PC-9 (cell line): ENCODE results near the gene FLYWCH1. TPM values are rescaled to one million over a fixed set of nuclear protein-coding genes. Genes with fewer than 3 reads are reported as not detected.
"Not testable (repeated sequence)": the region's sequence is repeated elsewhere in the genome, so short reads cannot be mapped to it uniquely, and the experiment has no call there.

Source experiments
- BruUV-seq: library from RNA; stranded (reverse); fragments of 400-500 nt; replicated peaks from 2 replicates; lab custom pipeline; 2021; lab: Mats Ljungman, UMichigan
- CTCF ChIA-PET: fragments of 300-600 bp; sonication (Branson Sonifier 250); formaldehyde crosslinking; loops from one replicate; lab custom pipeline; 2022; ENCODE audit warnings: antibody characterized with exemption; lab: Charles Lee
- POLR2A ChIA-PET: fragments of 300-600 bp; sonication (Branson Sonifier 250); formaldehyde crosslinking; loops from one replicate; lab custom pipeline; 2022; ENCODE audit warnings: antibody characterized with exemption; ENCODE audit not compliant: unreplicated experiment; lab: Charles Lee
- DNase-seq, 2 experiments: peaks; one replicate each; pipeline versions ENCODE4 v3.0.0 to v3.0.0-alpha.2; 2015 to 2022; ENCODE audit warnings: mixed read lengths in 1 of 2
- H2AFZ ChIP-seq: fragments of 200-600 bp; sonication (generic); 2 replicates; pipeline ENCODE4 v1.8.1; 2017; ENCODE audit warnings: antibody characterized with exemption
- H3F3A ChIP-seq: fragments of 200-600 bp; sonication (generic); 2 replicates; pipeline ENCODE4 v1.8.1; 2017; ENCODE audit warnings: antibody characterized with exemption, mild to moderate bottlenecking, low read depth; ENCODE audit not compliant: insufficient read depth
- H3K27ac ChIP-seq: fragments of 200-600 bp; sonication (generic); 2 replicates; pipeline ENCODE4 v1.6.1; 2016; ENCODE audit warnings: mixed run types
- H3K27me3 ChIP-seq: fragments of 200-600 bp; sonication (generic); 2 replicates; pipeline ENCODE4 v1.6.1; 2016; ENCODE audit warnings: low read depth, mixed run types; ENCODE audit not compliant: insufficient read depth
- H3K36me3 ChIP-seq: fragments of 200-600 bp; sonication (generic); 2 replicates; pipeline ENCODE4 v1.6.1; 2016; ENCODE audit warnings: low read depth, mixed run types
- H3K4me1 ChIP-seq: fragments of 200-600 bp; sonication (generic); replicated peaks from 2 replicates; pipeline ENCODE4 v1.6.1; 2016; ENCODE audit warnings: mixed run types; ENCODE audit not compliant: insufficient read depth
- H3K4me2 ChIP-seq: fragments of 200-600 bp; sonication (generic); 2 replicates; pipeline ENCODE4 v1.6.1; 2017; ENCODE audit warnings: mixed run types
- H3K4me3 ChIP-seq: fragments of 200-600 bp; sonication (generic); 2 replicates; pipeline ENCODE4 v1.6.1; 2016; ENCODE audit warnings: mixed run types
- H3K79me2 ChIP-seq: fragments of 200-600 bp; sonication (generic); 2 replicates; pipeline ENCODE4 v1.6.1; 2017; ENCODE audit warnings: low read depth, mixed run types
- H3K9me2 ChIP-seq: fragments of 200-600 bp; sonication (generic); 2 replicates; pipeline ENCODE4 v1.8.1; 2017; ENCODE audit warnings: mild to moderate bottlenecking; ENCODE audit not compliant: insufficient read depth
- H3K9me3 ChIP-seq: fragments of 200-600 bp; sonication (generic); 2 replicates; pipeline ENCODE4 v1.8.1; 2016; ENCODE audit warnings: low read depth; ENCODE audit not compliant: insufficient read depth
- H4K20me1 ChIP-seq: fragments of 200-600 bp; sonication (generic); 2 replicates; pipeline ENCODE4 v1.8.1; 2017; ENCODE audit not compliant: insufficient read depth
- EZH2 ChIP-seq: fragments of 200-600 bp; sonication (generic); IDR thresholded peaks from 2 replicates; pipeline ENCODE4 v1.8.0; 2017; ENCODE audit warnings: antibody characterized with exemption, low read depth
- intact Hi-C: fragments of 100-400 bp; cut with micrococcal nuclease; formaldehyde crosslinking; loops from one replicate; pipeline ENCODE4 v1.10.0; 2022; ENCODE audit not compliant: unreplicated experiment
- total RNA-seq: library from RNA; stranded (reverse); gene quantifications from 2 replicates; pipeline ENCODE4 v1.2.3, GENCODE V29; 2021
- TF ChIP-seq, protein P1 (sequence below): fragments of 200-600 bp; sonication (generic); conservative IDR thresholded peaks from 2 replicates; pipeline ENCODE4 v1.6.1; 2017; ENCODE audit warnings: mixed run types, antibody characterized with exemption, mild to moderate bottlenecking, moderate library complexity

FLYWCH1 gene
- total RNA-seq, 1 experiment from 2014 or later: 79.9 TPM

DNA sequence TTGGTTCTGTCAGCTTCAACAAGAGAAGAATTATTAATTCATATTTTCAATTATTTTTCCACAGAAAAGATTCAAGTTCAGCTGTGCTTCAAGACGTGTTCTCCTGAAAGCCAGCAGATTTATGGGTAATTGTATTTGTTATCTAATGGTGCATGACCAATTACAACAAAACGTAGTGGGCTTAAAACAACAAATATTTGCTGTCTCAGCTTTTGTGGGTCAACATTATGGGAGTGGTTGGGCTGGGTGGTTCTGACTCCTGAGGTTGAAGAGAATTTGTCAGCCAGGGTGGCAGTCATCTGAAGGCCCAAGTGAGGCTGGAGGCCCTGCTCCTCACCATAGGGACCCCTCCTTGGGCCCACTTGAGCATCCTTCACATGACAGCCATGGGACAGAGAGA, 28.2 kb downstream of the FLYWCH1 start:
- H3F3A ChIP-seq: no peaks in the 10 kb centered on the region
- no peak for DNase-seq
- H3K9me3 ChIP-seq: no peaks in the 10 kb centered on the region
- H3K4me1 ChIP-seq: no peaks in the 10 kb centered on the region
- TF ChIP-seq, protein P1, sequence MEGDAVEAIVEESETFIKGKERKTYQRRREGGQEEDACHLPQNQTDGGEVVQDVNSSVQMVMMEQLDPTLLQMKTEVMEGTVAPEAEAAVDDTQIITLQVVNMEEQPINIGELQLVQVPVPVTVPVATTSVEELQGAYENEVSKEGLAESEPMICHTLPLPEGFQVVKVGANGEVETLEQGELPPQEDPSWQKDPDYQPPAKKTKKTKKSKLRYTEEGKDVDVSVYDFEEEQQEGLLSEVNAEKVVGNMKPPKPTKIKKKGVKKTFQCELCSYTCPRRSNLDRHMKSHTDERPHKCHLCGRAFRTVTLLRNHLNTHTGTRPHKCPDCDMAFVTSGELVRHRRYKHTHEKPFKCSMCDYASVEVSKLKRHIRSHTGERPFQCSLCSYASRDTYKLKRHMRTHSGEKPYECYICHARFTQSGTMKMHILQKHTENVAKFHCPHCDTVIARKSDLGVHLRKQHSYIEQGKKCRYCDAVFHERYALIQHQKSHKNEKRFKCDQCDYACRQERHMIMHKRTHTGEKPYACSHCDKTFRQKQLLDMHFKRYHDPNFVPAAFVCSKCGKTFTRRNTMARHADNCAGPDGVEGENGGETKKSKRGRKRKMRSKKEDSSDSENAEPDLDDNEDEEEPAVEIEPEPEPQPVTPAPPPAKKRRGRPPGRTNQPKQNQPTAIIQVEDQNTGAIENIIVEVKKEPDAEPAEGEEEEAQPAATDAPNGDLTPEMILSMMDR: no peak
- no peak for TF ChIP-seq EZH2
- no TSS peak for BruUV-seq
- POLR2A ChIA-PET: interaction anchor here (0.5 kb wide), 1 partner anchor 24 kb away, joined by 3 read pairs; no protein-coding TSS in a partner anchor
- no peaks in the 10 kb centered on the region for H3K27me3 ChIP-seq
- H3K79me2 ChIP-seq: no peaks in the 10 kb centered on the region
- H3K4me3 ChIP-seq: no peak overlapping the region
- intact Hi-C loops: no loop called here
- no peak overlapping the region for H3K27ac ChIP-seq
- H2AFZ ChIP-seq: no peak overlapping the region
- no peak overlapping the region for H3K4me2 ChIP-seq
- H3K36me3 ChIP-seq: no peaks in the 10 kb centered on the region
- CTCF ChIA-PET: no interaction called here
- H3K9me2 ChIP-seq: no peaks in the 10 kb centered on the region
- no peaks in the 10 kb centered on the region for H4K20me1 ChIP-seq

GRCh38 chr16:2942045-2942444, 30.3 kb downstream of the FLYWCH1 start:
- Histone ChIP-seq H4K20me1 (no peaks in the 10 kb centered on the region), H3K27me3 (no peaks in the 10 kb centered on the region), H3K9me2 (no peaks in the 10 kb centered on the region), H3K27ac (no peak overlapping the region), H3K36me3 (no peaks in the 10 kb centered on the region), H3K4me1 (no peaks in the 10 kb centered on the region), H3K4me2 (no peak overlapping the region), H3F3A (0 out of 2 replicates have a peak, but pooled peaks cover 2% of the 10 kb centered on the region), H2AFZ (no peak overlapping the region), H3K9me3 (no peaks in the 10 kb centered on the region), H3K79me2 (no peaks in the 10 kb centered on the region), H3K4me3 (no peak overlapping the region)
- BruUV-seq: no TSS peak
- TF ChIP-seq, protein P1: no peak
- TF ChIP-seq EZH2: no peak
- CTCF ChIA-PET: interaction anchor here (0.7 kb wide), 1 partner anchor 40 kb away, joined by 8 read pairs; no protein-coding TSS in a partner anchor
- no peak for DNase-seq
- intact Hi-C loops: no loop called here
- POLR2A ChIA-PET: no interaction called here

- H3F3A ChIP-seq, H3K27ac ChIP-seq, H3K4me1 ChIP-seq, H3K4me2 ChIP-seq, H3K9me2 ChIP-seq, DNase-seq, intact Hi-C loops, H3K27me3 ChIP-seq, BruUV-seq, H2AFZ ChIP-seq, H3K36me3 ChIP-seq, H4K20me1 ChIP-seq, H3K79me2 ChIP-seq, POLR2A ChIA-PET, H3K9me3 ChIP-seq, H3K4me3 ChIP-seq: not testable (repeated sequence)
- CTCF ChIA-PET: interaction anchor here (0.5 kb wide), 1 partner anchor 25 kb away, joined by 4 read pairs; no protein-coding TSS in a partner anchor
Measured at GRCh38 chr16:2943716-2944115, 32.0 kb downstream of the FLYWCH1 start.

DNA sequence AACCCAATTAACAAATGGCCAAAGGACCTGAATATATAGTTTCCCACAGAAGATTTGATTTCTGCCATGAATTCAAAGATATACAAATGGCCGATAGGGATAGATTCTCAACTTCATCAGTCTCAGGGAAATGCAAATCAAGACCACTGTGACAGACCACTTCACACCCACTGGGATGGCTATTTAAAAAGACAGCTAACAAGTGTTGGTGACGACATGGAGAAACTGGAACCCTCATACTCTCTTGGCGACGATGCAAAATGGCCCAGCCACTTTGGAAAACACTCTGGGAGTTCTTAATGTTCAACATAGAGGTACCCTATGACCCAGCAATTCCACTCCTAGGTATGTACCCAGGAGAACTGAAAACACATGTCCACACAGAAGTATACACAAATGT, 34.9 kb downstream of the FLYWCH1 start:
- no peak for DNase-seq
- no peaks in the 10 kb centered on the region for H3K27me3 ChIP-seq
- H3K9me2 ChIP-seq: no peaks in the 10 kb centered on the region
- no peaks in the 10 kb centered on the region for H4K20me1 ChIP-seq
- no TSS peak for BruUV-seq
- CTCF ChIA-PET: no interaction called here
- intact Hi-C loops: no loop called here
- H3F3A ChIP-seq: 0 out of 2 replicates have a peak, but pooled peaks cover 4% of the 10 kb centered on the region
- no peak overlapping the region for H3K4me3 ChIP-seq
- no peaks in the 10 kb centered on the region for H3K36me3 ChIP-seq
- H3K4me1 ChIP-seq: no peaks in the 10 kb centered on the region
- no peak overlapping the region for H3K4me2 ChIP-seq
- TF ChIP-seq, protein P1: no peak
- no peak for TF ChIP-seq EZH2
- POLR2A ChIA-PET: no interaction called here
- no peaks in the 10 kb centered on the region for H3K9me3 ChIP-seq
- no peak overlapping the region for H2AFZ ChIP-seq
- no peak overlapping the region for H3K27ac ChIP-seq
- H3K79me2 ChIP-seq: no peaks in the 10 kb centered on the region
